Measurements from ENCODE around the gene DHDDS.
A peak's percentile ranks its signal among the peaks of the same experiment; 100 is the strongest.

Gene DHDDS

DNA sequence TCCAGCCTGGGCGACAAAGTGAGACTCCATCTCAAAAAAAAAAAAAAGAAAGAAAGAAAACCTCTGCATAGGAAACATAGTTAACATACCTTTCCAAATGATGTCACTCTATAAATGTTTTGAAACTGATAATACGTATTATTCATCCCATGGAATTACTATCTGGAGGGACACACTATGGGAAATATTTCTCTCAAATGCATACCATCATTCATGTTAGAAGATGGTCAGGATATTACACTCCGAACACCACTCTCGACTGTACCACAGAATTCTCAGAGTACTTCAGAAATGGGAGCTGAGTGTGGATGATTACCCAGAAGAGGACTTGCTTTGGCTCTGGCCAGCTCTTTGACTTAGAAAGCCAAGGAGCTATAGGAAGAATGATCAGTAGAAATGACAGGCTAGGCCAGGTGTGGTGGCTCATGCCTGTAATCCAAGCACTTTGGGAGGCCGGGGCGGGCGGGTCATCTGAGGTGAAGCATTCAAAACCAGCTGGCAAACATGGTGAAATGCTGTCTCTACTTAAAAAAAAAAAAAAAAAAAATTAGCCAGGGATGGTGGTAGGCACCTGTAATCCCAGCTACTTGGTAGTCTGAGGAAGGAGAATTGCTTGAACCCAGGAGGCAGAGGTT is 26.7 kb upstream of the DHDDS start:
- Histone ChIP-seq H3K27me3 (replicated peaks; ENCODE audit: insufficient read depth, low read length) (peaks cover 66% of the 10 kb centered on the region), H3K27ac (ENCODE audit: low read length) (no peak overlapping the region), H3K9me2 (replicated peaks; ENCODE audit: insufficient read depth, low read length) (no peaks in the 10 kb centered on the region), H3K79me2 (ENCODE audit: low read length) (no peaks in the 10 kb centered on the region), H3K36me3 (replicated peaks; ENCODE audit: insufficient read depth, low read length) (no peaks in the 10 kb centered on the region), H4K20me1 (ENCODE audit: insufficient read depth, low read length) (no peaks in the 10 kb centered on the region), H3K4me1 (ENCODE audit: low read length) (no peaks in the 10 kb centered on the region), H3K4me3 (ENCODE audit: low read length) (no peak overlapping the region), H3K9ac (ENCODE audit: low read length) (no peak overlapping the region), H3K9me3 (replicated peaks; ENCODE audit: insufficient read depth, low read length) (no peaks in the 10 kb centered on the region), H3K4me2 (ENCODE audit: low read depth, low read length) (no peak overlapping the region), H2AFZ (ENCODE audit: low read length) (no peak overlapping the region), H3F3A (ENCODE audit: insufficient read depth, low read length) (no peaks in the 10 kb centered on the region)
- TF ChIP-seq EZH2phosphoT487 (IDR thresholded peaks at IDR 0.05; ENCODE audit: low read length) (no peak), EZH2 (optimal IDR thresholded peaks at IDR 0.05; ENCODE audit: low read depth, low read length) (no peak)
- TF ChIP-seq, protein P1, sequence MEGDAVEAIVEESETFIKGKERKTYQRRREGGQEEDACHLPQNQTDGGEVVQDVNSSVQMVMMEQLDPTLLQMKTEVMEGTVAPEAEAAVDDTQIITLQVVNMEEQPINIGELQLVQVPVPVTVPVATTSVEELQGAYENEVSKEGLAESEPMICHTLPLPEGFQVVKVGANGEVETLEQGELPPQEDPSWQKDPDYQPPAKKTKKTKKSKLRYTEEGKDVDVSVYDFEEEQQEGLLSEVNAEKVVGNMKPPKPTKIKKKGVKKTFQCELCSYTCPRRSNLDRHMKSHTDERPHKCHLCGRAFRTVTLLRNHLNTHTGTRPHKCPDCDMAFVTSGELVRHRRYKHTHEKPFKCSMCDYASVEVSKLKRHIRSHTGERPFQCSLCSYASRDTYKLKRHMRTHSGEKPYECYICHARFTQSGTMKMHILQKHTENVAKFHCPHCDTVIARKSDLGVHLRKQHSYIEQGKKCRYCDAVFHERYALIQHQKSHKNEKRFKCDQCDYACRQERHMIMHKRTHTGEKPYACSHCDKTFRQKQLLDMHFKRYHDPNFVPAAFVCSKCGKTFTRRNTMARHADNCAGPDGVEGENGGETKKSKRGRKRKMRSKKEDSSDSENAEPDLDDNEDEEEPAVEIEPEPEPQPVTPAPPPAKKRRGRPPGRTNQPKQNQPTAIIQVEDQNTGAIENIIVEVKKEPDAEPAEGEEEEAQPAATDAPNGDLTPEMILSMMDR (IDR thresholded peaks at IDR 0.05; ENCODE audit: low read length) = no peak
- DNase-seq = no peak

DNA sequence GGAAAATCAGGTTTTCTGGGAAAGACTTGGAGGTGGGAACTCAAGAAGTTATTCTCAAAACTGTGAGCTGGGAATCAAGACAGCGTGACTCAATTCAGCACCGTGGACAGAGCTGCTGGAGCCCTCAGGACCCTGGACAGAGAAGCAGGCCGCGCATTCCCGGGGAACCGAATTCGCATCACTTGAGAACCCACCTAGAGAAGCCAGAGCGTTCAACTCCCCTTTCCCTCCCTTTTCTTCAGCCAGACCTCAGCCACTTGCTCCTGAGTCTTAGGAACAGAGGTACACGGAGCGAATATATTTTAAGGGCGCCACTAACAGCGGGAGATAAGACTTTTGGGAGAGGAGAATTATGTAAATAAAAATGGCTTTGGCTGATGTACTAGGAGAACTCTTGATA is 23.5 kb upstream of the DHDDS start:
- no peaks in the 10 kb centered on the region for H3K9me2 ChIP-seq (replicated peaks; ENCODE audit: insufficient read depth, low read length)
- H3K9ac ChIP-seq (ENCODE audit: low read length) = no peak overlapping the region
- no peaks in the 10 kb centered on the region for H3F3A ChIP-seq (ENCODE audit: insufficient read depth, low read length)
- no peak overlapping the region for H3K4me2 ChIP-seq (ENCODE audit: low read depth, low read length)
- no peaks in the 10 kb centered on the region for H3K9me3 ChIP-seq (replicated peaks; ENCODE audit: insufficient read depth, low read length)
- H3K27me3 ChIP-seq (replicated peaks; ENCODE audit: insufficient read depth, low read length) = peaks cover 82% of the 10 kb centered on the region
- H3K27ac ChIP-seq (ENCODE audit: low read length) = no peak overlapping the region
- H3K36me3 ChIP-seq (replicated peaks; ENCODE audit: insufficient read depth, low read length) = no peaks in the 10 kb centered on the region
- H4K20me1 ChIP-seq (ENCODE audit: insufficient read depth, low read length) = no peaks in the 10 kb centered on the region
- no peak overlapping the region for H2AFZ ChIP-seq (ENCODE audit: low read length)
- no peaks in the 10 kb centered on the region for H3K4me1 ChIP-seq (ENCODE audit: low read length)
- H3K79me2 ChIP-seq (ENCODE audit: low read length) = no peaks in the 10 kb centered on the region
- no peak overlapping the region for H3K4me3 ChIP-seq (ENCODE audit: low read length)
- no peak for TF ChIP-seq EZH2 (optimal IDR thresholded peaks at IDR 0.05; ENCODE audit: low read depth, low read length)
- TF ChIP-seq, protein P1 (IDR thresholded peaks at IDR 0.05; ENCODE audit: low read length) = no peak
- TF ChIP-seq EZH2phosphoT487 (IDR thresholded peaks at IDR 0.05; ENCODE audit: low read length) = no peak
- peak; percentile 55 for DNase-seq

GRCh38 chr1:26409191-26409807 is 22.8 kb upstream of the DHDDS start:
- Histone ChIP-seq H3F3A (ENCODE audit: insufficient read depth, low read length) (no peaks in the 10 kb centered on the region), H3K79me2 (ENCODE audit: low read length) (no peaks in the 10 kb centered on the region), H3K4me1 (ENCODE audit: low read length) (no peaks in the 10 kb centered on the region), H2AFZ (ENCODE audit: low read length) (no peak overlapping the region), H3K4me2 (ENCODE audit: low read depth, low read length) (no peak overlapping the region), H3K9me3 (replicated peaks; ENCODE audit: insufficient read depth, low read length) (no peaks in the 10 kb centered on the region), H3K36me3 (replicated peaks; ENCODE audit: insufficient read depth, low read length) (no peaks in the 10 kb centered on the region), H3K4me3 (ENCODE audit: low read length) (no peak overlapping the region), H3K27me3 (replicated peaks; ENCODE audit: insufficient read depth, low read length) (peaks cover 83% of the 10 kb centered on the region), H3K27ac (ENCODE audit: low read length) (no peak overlapping the region), H3K9me2 (replicated peaks; ENCODE audit: insufficient read depth, low read length) (no peaks in the 10 kb centered on the region), H4K20me1 (ENCODE audit: insufficient read depth, low read length) (no peaks in the 10 kb centered on the region), H3K9ac (ENCODE audit: low read length) (no peak overlapping the region)
- no peak for DNase-seq
- TF ChIP-seq EZH2phosphoT487 (IDR thresholded peaks at IDR 0.05; ENCODE audit: low read length) (no peak), EZH2 (optimal IDR thresholded peaks at IDR 0.05; ENCODE audit: low read depth, low read length) (no peak)
- TF ChIP-seq, protein P1 (IDR thresholded peaks at IDR 0.05; ENCODE audit: low read length) = no peak

Data from MM.1S (cell line).